Right renal cortex interstitium (tissue), 3 donors: ENCODE measurements around the gene MORC2. TPM values are rescaled to one million over a fixed set of nuclear protein-coding genes. Genes with fewer than 3 reads are reported as not detected.

Experiments
- DNase-seq, 3 donors: peaks; one replicate each; pipeline ENCODE4 v3.0.0-alpha.2; 2013; ENCODE audit warnings: low read depth in 3 of 3, low spot score in 2 of 3
- polyA plus RNA-seq, 3 donors: library from polyadenylated mRNA; unstranded; fragments of 120-200 nt; gene quantifications; one replicate each; pipeline ENCODE4 v1.2.1, GENCODE V29; 2013; ENCODE audit not compliant: insufficient read length in 3 of 3

Gene MORC2
- polyA plus RNA-seq, 3 donors, result 33.1 to 35.0 (median 33.8) TPM

GRCh38 chr22:30922151-30922611 lies 46.4 kb downstream of the MORC2 start:
- DNase-seq, result peak in 1 of 3 donors; percentile 19

DNA sequence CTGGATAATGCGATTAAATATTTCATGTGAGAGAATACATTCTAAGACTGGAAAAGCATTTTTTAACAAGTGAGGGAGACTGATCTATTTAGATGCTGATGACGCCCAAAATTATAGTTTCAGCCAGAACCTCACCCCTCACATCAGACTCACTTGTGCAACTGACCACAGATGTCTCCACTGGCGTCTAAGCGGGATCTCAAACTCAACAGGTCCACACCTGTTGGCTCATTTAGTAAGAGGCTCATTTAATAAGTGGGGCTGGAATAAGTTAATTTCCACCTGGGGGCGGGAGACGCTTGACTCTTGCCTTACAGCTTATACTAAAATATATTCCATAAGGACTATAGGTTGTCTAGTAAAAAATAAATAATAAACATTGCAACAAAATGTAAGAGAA lies 47.5 kb downstream of the MORC2 start:
- no peak for DNase-seq

DNA sequence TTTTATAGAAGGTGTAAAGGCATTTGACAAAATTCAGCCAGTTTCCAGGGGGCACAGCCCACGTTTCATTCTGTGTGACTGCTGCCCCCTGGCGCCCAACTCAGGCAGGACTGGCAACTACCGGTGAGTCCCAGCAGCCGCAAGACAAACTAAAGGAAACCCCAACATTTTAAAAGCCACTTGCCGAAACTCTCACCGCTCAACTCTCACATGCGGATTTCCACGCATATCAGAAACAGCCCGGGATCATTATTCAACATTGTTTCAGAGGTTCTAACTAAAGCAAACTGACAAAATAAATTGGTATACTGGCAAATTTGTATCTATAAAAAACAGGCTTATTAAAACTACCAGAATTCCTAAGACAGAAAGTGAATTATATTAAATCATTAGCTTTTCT lies 48.2 kb downstream of the MORC2 start:
- peak in 2 of 3 donors; percentile 29 to 38 for DNase-seq

DNA sequence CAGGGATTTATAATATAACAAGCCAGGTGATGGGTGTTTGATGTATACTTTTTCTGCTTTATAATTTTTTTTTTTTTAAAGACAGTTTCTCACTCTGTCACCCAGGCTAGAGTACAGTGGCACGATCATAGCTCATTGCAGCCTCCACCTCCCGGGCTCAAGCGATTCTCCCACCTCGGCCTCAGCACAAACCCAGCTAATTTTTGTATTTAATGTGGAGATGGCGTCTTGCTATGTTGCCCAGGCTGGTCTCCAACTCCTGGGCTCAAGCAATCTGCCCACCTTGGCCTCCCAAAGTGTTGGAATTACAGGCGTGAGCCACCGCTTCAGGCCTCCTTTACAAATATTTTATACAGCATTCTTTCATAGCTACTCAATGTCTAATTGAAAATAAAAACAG lies 48.6 kb downstream of the MORC2 start:
- DNase-seq, result no peak

DNA sequence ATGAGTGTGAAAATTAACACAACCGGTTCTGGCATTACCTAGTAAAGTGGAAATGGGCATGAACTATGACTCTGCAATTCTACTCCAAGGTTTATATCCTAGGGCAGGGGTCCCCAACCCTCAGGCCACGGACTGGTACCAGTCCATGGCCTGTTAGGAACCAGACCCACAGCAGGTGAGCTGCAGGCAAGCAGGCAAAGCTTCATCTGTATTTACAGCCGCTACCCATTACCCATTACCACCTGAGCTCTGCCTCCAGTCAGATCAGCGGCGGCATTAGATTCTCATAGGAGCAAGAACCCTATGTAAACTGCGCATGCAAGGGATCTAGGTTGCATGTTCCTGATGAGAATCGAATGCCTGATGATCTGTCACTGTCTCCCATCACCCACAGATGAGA lies 49.8 kb downstream of the MORC2 start:
- no peak for DNase-seq

- DNase-seq, result no peak
Observed at GRCh38 chr22:30910358-30910757, 58.2 kb downstream of the MORC2 start.

- DNase-seq, result no peak
Observed at GRCh38 chr22:30909306-30909705, 59.3 kb downstream of the MORC2 start.

- no peak for DNase-seq
Observed at GRCh38 chr22:30908051-30908461, 60.5 kb downstream of the MORC2 start.

GRCh38 chr22:30906946-30907345 lies 61.6 kb downstream of the MORC2 start:
- DNase-seq, result no peak

DNA sequence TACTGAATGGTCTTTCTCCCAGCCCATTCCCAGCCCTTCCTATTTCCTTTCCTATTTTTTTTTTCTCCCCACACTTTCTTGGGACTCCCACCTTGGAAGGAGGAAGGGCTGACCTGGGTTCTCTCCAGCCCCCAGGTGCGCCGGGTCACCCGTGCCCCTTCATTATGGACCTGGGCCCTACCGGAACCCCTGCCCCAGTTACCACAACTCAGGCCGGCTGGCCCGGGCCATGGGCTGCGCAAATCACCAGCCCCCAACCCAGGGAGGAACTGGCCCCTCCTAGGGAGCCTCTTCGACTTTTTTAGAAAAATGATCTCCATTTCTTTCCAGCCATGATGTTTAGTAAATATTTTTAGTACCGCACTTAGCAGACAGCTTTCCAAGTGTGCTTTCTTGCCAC lies 62.2 kb downstream of the MORC2 start:
- DNase-seq, result no peak

DNA sequence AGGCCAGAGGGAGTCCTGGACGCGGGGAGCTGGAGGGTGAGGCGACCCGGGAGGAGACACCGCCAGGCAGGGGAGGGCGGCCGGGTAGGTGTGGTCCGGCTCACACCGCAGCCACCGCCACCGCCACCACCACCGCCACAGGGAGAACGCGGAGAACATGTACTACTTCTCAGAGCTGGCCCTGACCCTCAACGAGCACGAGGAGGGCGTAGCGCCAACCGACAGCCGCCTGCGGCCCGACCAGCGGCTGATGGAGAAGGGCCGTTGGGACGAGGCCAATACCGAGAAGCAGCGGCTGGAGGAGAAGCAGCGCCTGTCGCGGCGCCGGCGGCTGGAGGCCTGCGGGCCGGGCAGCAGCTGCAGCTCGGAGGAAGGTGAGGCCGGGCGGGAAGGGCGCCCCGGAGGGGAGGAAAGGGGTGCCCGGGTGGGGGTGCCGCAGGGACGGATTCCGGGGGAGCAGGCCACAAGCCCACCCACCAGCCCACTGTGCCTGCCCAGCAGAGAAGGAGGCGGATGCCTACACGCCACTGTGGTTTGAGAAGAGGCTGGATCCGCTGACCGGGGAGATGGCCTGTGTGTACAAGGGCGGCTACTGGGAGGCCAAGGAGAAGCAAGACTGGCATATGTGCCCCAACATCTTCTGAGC lies 62.8 kb downstream of the MORC2 start:
- DNase-seq, result no peak

- no peak for DNase-seq
Observed at GRCh38 chr22:30903876-30904460, 64.6 kb downstream of the MORC2 start.

DNA sequence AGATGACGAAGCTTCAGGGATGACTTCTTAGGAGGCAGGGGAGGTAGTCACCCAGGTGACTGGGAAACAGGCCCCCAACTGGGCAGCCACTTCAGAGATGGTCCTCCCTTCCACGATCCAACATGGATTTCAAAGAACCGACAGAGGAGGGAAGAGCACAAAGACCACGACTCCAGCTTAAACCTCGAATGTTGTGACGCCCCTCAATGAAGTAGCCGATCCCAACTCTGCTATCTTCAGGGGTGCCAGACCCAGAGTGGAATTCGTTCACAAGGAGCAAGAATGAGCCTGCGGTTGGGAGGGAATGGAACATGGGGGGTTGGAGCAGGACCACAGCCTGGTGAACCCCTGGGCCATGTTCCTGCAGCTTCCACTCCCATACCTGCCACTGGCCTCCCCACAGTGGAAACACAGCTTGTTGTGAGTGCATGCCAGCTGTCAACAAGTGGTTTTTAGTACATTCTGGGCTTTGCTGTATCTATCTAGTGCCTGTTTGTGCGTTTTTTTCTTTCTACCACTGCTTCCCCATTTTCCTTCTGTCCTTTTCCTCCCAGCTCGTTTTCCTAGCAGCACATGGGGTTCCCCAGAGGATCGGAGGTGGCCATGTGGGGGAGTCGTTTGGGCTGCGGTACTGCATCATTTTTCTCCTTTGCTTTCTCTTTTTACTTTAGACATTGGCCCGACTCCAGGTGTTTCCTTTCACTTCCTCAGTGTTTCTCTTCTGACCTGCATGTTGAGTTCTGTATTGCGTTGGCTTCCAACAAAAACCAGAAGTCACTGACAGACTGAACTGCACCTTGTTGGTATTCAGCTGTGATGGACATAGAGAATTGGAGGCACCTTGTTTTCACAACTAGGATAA lies 65.8 kb downstream of the MORC2 start:
- no peak for DNase-seq

- no peak for DNase-seq
Observed at GRCh38 chr22:30894371-30894740, 74.2 kb downstream of the MORC2 start.

- no peak for DNase-seq
Observed at GRCh38 chr22:30893434-30894370, 74.9 kb downstream of the MORC2 start.

GRCh38 chr22:30892731-30893221 lies 75.8 kb downstream of the MORC2 start:
- no peak for DNase-seq

DNA sequence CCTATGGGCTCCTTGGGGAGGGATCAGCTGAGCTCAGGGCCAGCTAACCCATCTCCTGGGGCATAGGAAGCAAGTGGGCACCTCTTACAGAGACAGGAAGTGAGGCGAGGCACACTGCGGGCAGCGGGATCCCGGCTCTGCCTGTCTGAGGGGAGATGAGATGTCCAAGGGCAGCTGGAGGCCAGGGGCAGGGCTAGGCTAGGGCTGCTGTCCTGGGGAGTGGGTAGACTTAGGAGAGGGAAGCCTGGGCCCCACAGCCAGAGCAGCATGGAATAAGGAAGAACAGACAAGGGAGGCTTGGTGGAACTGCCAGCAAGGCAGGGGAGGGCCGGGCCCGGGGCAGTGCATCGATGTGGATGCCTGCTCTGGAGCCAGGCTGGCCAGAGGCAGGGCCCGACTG lies 76.3 kb downstream of the MORC2 start:
- no peak for DNase-seq

DNA sequence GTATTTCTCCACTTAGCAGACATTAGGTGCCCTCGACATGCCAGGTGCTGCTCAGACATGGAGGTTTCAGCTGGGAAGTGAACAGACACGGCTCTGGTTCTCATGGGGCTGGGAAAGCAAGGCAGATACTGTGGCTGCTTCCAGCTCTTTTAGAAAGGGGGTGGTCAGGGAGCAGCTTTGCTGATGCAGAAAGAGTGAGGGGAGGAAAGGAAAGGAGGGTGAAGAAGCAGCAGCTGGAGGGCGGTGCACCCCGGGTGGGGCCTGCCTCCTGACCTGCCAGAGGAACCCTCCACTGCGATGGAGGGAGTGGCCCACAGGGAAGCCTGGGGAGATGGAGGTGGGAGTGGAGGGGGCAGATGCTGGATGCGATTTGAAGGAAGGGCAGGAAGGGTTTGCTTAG lies 76.8 kb downstream of the MORC2 start:
- no peak for DNase-seq

GRCh38 chr22:30891443-30891755 lies 77.2 kb downstream of the MORC2 start:
- no peak for DNase-seq

DNA sequence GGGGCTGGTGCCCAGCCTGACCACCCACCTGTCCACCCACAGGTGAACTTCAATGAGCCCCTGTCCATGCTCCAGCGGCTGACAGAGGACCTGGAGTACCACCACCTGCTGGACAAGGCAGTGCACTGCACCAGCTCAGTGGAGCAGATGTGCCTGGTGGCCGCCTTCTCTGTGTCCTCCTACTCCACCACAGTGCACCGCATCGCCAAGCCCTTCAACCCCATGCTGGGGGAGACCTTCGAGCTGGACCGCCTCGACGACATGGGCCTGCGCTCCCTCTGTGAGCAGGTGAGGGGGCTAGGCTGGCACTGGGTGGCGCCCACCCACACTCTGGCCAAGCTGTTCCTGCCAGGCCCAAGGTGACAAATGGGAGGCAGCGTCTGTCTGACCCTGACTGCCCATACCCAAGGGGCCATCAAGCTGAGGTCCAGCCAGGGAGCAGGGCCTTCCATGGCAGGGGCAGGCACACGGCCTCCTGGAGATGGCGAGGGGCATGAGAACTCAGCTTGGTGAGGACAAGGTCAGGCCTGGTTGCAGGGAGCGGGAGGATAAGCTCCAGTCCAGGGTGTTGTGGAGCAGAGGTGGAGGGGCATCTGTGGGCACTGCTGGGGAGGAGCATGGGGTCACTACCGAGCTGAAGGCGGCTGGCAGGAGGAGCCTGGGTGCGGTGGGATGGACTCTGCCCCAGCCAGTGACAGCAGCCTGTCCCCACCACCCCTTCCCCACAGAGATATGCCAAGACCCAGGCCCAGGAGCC lies 77.7 kb downstream of the MORC2 start:
- no peak for DNase-seq
